ENCODE measurements around the gene TET2.

The TET2 gene

GRCh38 chr4:105184316-105184980 is 37.8 kb downstream of the TET2 start:
- FAIRE-seq (no peak), DNase-seq (ENCODE audit: insufficient read length, low spot score) (no peak)

DNA sequence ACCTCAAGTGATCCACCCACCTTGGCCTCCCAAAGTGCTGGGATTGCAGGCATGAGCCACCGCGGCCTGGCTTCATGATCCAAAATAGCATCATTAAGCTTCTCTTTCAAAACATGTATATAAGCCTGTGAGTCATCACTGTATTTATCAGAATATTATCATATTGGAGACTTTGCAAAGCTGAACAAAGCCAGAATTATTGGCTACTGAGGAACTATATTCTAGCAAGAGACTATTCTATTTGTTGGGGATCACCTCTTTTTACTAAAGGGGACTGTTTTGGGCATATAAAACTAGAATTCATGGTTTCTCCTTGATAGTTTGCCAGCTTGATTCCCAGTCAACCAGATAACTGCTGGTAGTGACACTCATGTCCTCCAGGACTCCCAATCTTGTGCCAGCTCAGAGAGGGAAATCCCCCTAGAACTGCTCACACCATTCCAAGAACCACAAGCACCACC is 40.1 kb downstream of the TET2 start:
- no peak for TF ChIP-seq POLR2A (IDR thresholded peaks at IDR 0.05; ENCODE audit: low read depth, low read length)
- no peak for FAIRE-seq
- no peak for DNase-seq (ENCODE audit: insufficient read length, low spot score)

More at GRCh38 chr4:105184316-105184980, 37.8 kb downstream of the TET2 start:
- no peak for TF ChIP-seq POLR2A (IDR thresholded peaks at IDR 0.05; ENCODE audit: low read depth, low read length)

GRCh38 chr4:105189855-105190650 is 43.4 kb downstream of the TET2 start:
- FAIRE-seq (no peak), DNase-seq (ENCODE audit: insufficient read length, low spot score) (no peak)
- TF ChIP-seq POLR2A (IDR thresholded peaks at IDR 0.05; ENCODE audit: low read depth, low read length), result no peak

GRCh38 chr4:105191621-105192210 is 45.0 kb downstream of the TET2 start:
- TF ChIP-seq POLR2A (IDR thresholded peaks at IDR 0.05; ENCODE audit: low read depth, low read length), result no peak
- DNase-seq (ENCODE audit: insufficient read length, low spot score) (no peak), FAIRE-seq (no peak)

DNA sequence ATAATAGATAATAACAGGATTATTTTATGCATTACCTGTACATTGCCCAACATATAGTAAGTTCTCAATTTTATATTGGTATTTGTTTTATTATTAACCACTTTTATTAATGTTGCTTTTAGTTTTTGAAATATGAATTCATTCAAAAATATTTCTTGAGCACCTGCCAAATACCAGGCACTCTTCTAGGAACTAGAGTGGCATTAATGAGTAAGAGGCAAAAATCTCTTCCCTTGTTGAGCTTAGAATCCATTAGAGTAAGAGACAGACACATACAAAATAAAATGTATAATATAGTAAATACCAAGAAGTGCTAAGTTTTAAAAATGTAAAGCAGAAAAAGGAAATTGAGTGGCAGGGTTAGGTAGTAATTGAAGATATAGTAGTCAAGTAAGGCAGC is 45.8 kb downstream of the TET2 start:
- no peak for TF ChIP-seq POLR2A (IDR thresholded peaks at IDR 0.05; ENCODE audit: low read depth, low read length)
- FAIRE-seq (no peak), DNase-seq (ENCODE audit: insufficient read length, low spot score) (no peak)

DNA sequence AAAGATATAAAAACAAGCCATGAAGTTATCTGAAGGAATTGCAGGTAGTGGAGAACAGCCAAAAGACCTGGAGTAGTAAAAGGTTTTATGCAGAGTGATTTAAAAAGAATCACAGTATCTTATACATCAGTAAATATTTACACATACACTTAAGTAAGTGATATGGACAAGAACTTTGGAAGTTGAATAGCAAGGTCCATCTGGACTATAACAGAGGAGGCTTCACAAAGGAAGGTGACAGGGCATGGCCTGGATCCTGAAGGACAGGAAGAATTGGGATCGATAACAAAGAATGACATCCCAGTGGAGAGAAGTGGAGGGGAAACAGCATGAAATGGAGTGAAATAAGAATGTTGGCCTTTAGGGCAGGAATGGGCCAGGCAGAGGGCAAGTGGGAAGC is 46.2 kb downstream of the TET2 start:
- no peak for FAIRE-seq
- DNase-seq (ENCODE audit: insufficient read length, low spot score), result no peak
- no peak for TF ChIP-seq POLR2A (IDR thresholded peaks at IDR 0.05; ENCODE audit: low read depth, low read length)

- FAIRE-seq (no peak), DNase-seq (ENCODE audit: insufficient read length, low spot score) (no peak)
- no peak for TF ChIP-seq POLR2A (IDR thresholded peaks at IDR 0.05; ENCODE audit: low read depth, low read length)
Measured at GRCh38 chr4:105193536-105193935, 46.9 kb downstream of the TET2 start.

GRCh38 chr4:105194328-105195231 is 47.9 kb downstream of the TET2 start:
- no peak for TF ChIP-seq POLR2A (IDR thresholded peaks at IDR 0.05; ENCODE audit: low read depth, low read length)
- DNase-seq (ENCODE audit: insufficient read length, low spot score), result no peak
- FAIRE-seq, result peak; percentile 15

DNA sequence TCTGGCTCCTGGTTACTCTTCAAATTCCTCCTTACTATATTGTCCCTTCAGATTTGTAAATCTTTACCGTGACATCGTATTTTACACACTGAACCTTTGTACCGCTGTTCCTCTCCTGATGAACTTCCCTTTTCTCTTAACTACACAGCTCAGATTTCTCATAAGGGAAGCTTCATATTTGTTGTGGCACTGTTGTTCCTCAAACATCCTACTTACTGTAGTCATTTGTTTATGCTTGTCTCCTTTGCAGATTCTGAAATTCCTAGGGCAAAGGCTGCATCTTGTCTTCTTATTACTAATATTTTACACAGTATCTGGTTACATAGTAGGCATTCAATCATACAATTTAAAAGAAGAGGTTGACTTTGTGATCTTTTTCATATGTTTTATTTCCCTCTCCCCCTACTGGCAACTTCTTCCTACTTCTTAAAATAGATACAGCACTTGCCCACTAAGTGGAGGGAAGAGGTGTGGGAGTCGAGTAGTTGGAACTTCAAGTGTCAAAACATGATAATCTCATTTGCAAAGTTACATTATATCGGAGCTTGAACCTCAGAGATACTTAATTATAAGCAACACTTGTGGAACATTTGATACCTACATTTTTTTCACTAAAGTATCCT is 50.0 kb downstream of the TET2 start:
- DNase-seq (ENCODE audit: insufficient read length, low spot score) (no peak), FAIRE-seq (no peak)
- no peak for TF ChIP-seq POLR2A (IDR thresholded peaks at IDR 0.05; ENCODE audit: low read depth, low read length)

DNA sequence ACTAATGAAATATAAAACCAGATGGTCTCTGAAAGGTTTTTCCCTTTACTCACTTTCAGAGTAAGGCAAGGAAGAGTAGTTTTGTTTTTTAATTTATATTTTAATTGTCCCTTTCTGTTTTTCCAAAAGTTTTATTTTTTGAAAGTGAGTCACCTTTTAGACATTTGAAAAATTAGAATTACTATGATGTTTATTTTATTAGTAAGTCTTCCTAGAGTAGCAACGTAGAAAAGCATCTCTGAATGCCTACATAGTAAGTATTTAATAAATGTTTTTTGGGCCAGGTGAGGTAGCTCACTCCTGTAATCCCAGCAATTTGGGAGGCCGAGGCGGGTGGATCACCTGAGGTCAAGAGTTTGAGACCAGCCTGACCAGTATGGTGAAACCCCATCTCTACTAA is 51.1 kb downstream of the TET2 start:
- no peak for TF ChIP-seq POLR2A (IDR thresholded peaks at IDR 0.05; ENCODE audit: low read depth, low read length)
- FAIRE-seq (no peak), DNase-seq (ENCODE audit: insufficient read length, low spot score) (no peak)

- no peak for DNase-seq (ENCODE audit: insufficient read length, low spot score)
- FAIRE-seq, result no peak
- no peak for TF ChIP-seq POLR2A (IDR thresholded peaks at IDR 0.05; ENCODE audit: low read depth, low read length)
Measured at GRCh38 chr4:105198541-105198940, 51.9 kb downstream of the TET2 start.

GRCh38 chr4:105206214-105206613 is 59.5 kb downstream of the TET2 start:
- no peak for DNase-seq (ENCODE audit: insufficient read length, low spot score)
- FAIRE-seq, result no peak
- TF ChIP-seq POLR2A (IDR thresholded peaks at IDR 0.05; ENCODE audit: low read depth, low read length), result no peak

GRCh38 chr4:105207386-105207785 is 60.7 kb downstream of the TET2 start:
- FAIRE-seq (no peak), DNase-seq (ENCODE audit: insufficient read length, low spot score) (no peak)
- no peak for TF ChIP-seq POLR2A (IDR thresholded peaks at IDR 0.05; ENCODE audit: low read depth, low read length)
